Measurements from ENCODE around the gene TOX4.
"Not testable (repeated sequence)": the region's sequence is repeated elsewhere in the genome, so short reads cannot be mapped to it uniquely, and the experiment has no call there.

- TF ChIP-seq CTCF (IDR thresholded peaks at IDR 0.05; ENCODE audit: insufficient read depth, low read depth, low read length); EZH2 (IDR thresholded peaks at IDR 0.05; ENCODE audit: insufficient read depth, low read length): not testable (repeated sequence)
These were observed 67.6 kb downstream of the TOX4 start for GRCh38 chr14:21544588-21544987.
